A549 (cell line): ENCODE data around the gene GINS1.
"Not testable (repeated sequence)": the region's sequence is repeated elsewhere in the genome, so short reads cannot be mapped to it uniquely, and the experiment has no call there.

ENCODE experiments used
- EP300 ChIP-seq, 2 experiments: fragments of >200 bp; sonication (Bioruptor Twin); formaldehyde crosslinking; IDR thresholded peaks; 2 replicates in 1 of 2; 3 replicates in 1 of 2; pipeline ENCODE4 v1.6.1; 2016 to 2017
- MYC ChIP-seq: IDR thresholded peaks from 2 replicates; pipeline ENCODE4 v1.6.1; 2012; ENCODE audit warnings: mild to moderate bottlenecking, inconsistent platforms, low read length, improper control_type of control experiment, borderline replicate concordance
- PBX3 ChIP-seq: IDR thresholded peaks from 2 replicates; pipeline ENCODE4 v1.6.1; 2012

- TF ChIP-seq MYC; EP300 (IDR thresholded peaks at IDR 0.05); PBX3: not testable (repeated sequence)
These were observed 65.8 kb downstream of the GINS1 start for GRCh38 chr20:25473297-25473696.
